PC-9 (cell line): ENCODE results near the gene ANK2.

Experiments
- EZH2 ChIP-seq: fragments of 200-600 bp; sonication (generic); IDR thresholded peaks from 2 replicates; pipeline ENCODE4 v1.8.0; 2017; ENCODE audit warnings: antibody characterized with exemption, low read depth
- TF ChIP-seq, protein P1 (sequence below): fragments of 200-600 bp; sonication (generic); conservative IDR thresholded peaks from 2 replicates; pipeline ENCODE4 v1.6.1; 2017; ENCODE audit warnings: mixed run types, antibody characterized with exemption, mild to moderate bottlenecking, moderate library complexity

DNA sequence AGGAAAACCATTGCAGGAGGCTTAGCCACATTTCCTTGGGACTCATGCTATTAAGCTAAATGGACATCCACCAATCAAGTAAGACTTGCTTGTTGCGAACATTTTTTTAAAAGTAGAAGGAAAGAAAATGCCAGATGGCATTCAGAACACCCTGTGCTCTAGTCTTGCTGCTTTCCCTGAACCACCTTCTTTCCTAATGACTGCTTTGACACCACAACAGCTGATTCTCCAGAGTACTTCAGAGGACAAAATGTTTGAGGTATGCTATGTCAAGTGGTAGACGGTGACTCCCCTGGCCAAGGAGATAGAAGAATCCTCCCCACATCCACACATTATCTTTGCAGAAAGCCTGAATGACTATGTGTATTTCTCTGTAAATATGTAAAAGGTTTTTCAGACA is 65.4 kb downstream of the ANK2 start:
- TF ChIP-seq, protein P1, sequence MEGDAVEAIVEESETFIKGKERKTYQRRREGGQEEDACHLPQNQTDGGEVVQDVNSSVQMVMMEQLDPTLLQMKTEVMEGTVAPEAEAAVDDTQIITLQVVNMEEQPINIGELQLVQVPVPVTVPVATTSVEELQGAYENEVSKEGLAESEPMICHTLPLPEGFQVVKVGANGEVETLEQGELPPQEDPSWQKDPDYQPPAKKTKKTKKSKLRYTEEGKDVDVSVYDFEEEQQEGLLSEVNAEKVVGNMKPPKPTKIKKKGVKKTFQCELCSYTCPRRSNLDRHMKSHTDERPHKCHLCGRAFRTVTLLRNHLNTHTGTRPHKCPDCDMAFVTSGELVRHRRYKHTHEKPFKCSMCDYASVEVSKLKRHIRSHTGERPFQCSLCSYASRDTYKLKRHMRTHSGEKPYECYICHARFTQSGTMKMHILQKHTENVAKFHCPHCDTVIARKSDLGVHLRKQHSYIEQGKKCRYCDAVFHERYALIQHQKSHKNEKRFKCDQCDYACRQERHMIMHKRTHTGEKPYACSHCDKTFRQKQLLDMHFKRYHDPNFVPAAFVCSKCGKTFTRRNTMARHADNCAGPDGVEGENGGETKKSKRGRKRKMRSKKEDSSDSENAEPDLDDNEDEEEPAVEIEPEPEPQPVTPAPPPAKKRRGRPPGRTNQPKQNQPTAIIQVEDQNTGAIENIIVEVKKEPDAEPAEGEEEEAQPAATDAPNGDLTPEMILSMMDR = no peak
- no peak for TF ChIP-seq EZH2
